Neural progenitor cell (in vitro differentiated cells): Measurements from ENCODE around the gene LRP4. TPM values are rescaled to one million over a fixed set of nuclear protein-coding genes. Genes with fewer than 3 reads are reported as not detected.

Experiments
- DNase-seq: peaks from one replicate; pipeline ENCODE4 v3.0.0-alpha.2; 2016; ENCODE audit warnings: low spot score
- H2AFZ ChIP-seq: fragments of 200-600 bp; sonication (generic); replicated peaks from 2 replicates; pipeline ENCODE4 v1.6.1; 2016; ENCODE audit warnings: antibody characterized with exemption
- H3F3A ChIP-seq: fragments of 200-600 bp; sonication (generic); 2 replicates; pipeline ENCODE4 v1.6.1; 2016; ENCODE audit warnings: antibody characterized with exemption, low read depth
- H3K27ac ChIP-seq: fragments of 200-600 bp; sonication (generic); 2 replicates; pipeline ENCODE4 v1.5.1; 2016; ENCODE audit warnings: mild to moderate bottlenecking
- H3K27me3 ChIP-seq: fragments of 200-600 bp; sonication (generic); 2 replicates; pipeline ENCODE4 v1.6.1; 2016; ENCODE audit warnings: mild to moderate bottlenecking, moderate library complexity
- H3K36me3 ChIP-seq: fragments of 200-600 bp; sonication (generic); 2 replicates; pipeline ENCODE4 v1.5.1; 2016
- H3K4me1 ChIP-seq: fragments of 200-600 bp; sonication (generic); 2 replicates; pipeline ENCODE4 v1.6.1; 2016; ENCODE audit warnings: mixed run types
- H3K4me2 ChIP-seq: fragments of 200-600 bp; sonication (generic); 2 replicates; pipeline ENCODE4 v1.6.1; 2016
- H3K4me3 ChIP-seq: fragments of 200-600 bp; sonication (generic); 2 replicates; pipeline ENCODE4 v1.5.1; 2016
- H3K79me2 ChIP-seq: fragments of 200-600 bp; sonication (generic); 2 replicates; pipeline ENCODE4 v1.6.1; 2016; ENCODE audit warnings: low read depth
- H3K9ac ChIP-seq: fragments of 200-600 bp; sonication (generic); 2 replicates; pipeline ENCODE4 v1.6.1; 2016
- H3K9me3 ChIP-seq: fragments of 200-600 bp; sonication (generic); 2 replicates; pipeline ENCODE4 v1.5.1; 2016; ENCODE audit warnings: low read depth
- H4K20me1 ChIP-seq: fragments of 200-600 bp; sonication (generic); 2 replicates; pipeline ENCODE4 v1.6.1; 2016; ENCODE audit warnings: low read depth
- H3K27ac Mint-ChIP-seq: 3 replicates; pipeline ENCODE4 v1.8.0; 2021; ENCODE audit warnings: mixed read lengths
- H3K27me3 Mint-ChIP-seq: 2 replicates; pipeline ENCODE4 v1.8.0; 2022; ENCODE audit warnings: low read depth, mild to moderate bottlenecking, inconsistent platforms, moderate library complexity, mixed read lengths; ENCODE audit not compliant: insufficient read depth
- H3K36me3 Mint-ChIP-seq: 3 replicates; pipeline ENCODE4 v1.8.0; 2021; ENCODE audit warnings: mixed read lengths
- H3K4me1 Mint-ChIP-seq: 3 replicates; pipeline ENCODE4 v1.8.0; 2021; ENCODE audit warnings: mixed read lengths
- H3K4me3 Mint-ChIP-seq: 3 replicates; pipeline ENCODE4 v1.8.0; 2021; ENCODE audit warnings: mild to moderate bottlenecking, moderate library complexity, mixed read lengths
- H3K9me3 Mint-ChIP-seq: 3 replicates; pipeline ENCODE4 v1.8.0; 2020; ENCODE audit warnings: mixed read lengths
- EZH2 ChIP-seq: fragments of 200-600 bp; sonication (generic); IDR thresholded peaks from 2 replicates; pipeline ENCODE4 v1.6.1; 2017; ENCODE audit warnings: antibody characterized with exemption, mild to moderate bottlenecking, moderate library complexity
- EZH2phosphoT487 ChIP-seq: fragments of 200-600 bp; sonication (generic); IDR thresholded peaks from 2 replicates; pipeline ENCODE4 v1.6.1; 2017; ENCODE audit warnings: antibody characterized with exemption
- total RNA-seq: library from RNA; depleted of rRNA; stranded (reverse); fragments of >200 nt; gene quantifications from 2 replicates; pipeline ENCODE4 v1.2.3, GENCODE V29; 2015; ENCODE audit warnings: low replicate concordance
- TF ChIP-seq, protein P1 (sequence below): fragments of 200-600 bp; sonication (generic); IDR thresholded peaks from 2 replicates; pipeline ENCODE4 v1.5.1; 2017; ENCODE audit warnings: antibody characterized with exemption, mild to moderate bottlenecking

LRP4 gene
- total RNA-seq, 1 donor from 2014 or later, result 12.0 TPM

DNA sequence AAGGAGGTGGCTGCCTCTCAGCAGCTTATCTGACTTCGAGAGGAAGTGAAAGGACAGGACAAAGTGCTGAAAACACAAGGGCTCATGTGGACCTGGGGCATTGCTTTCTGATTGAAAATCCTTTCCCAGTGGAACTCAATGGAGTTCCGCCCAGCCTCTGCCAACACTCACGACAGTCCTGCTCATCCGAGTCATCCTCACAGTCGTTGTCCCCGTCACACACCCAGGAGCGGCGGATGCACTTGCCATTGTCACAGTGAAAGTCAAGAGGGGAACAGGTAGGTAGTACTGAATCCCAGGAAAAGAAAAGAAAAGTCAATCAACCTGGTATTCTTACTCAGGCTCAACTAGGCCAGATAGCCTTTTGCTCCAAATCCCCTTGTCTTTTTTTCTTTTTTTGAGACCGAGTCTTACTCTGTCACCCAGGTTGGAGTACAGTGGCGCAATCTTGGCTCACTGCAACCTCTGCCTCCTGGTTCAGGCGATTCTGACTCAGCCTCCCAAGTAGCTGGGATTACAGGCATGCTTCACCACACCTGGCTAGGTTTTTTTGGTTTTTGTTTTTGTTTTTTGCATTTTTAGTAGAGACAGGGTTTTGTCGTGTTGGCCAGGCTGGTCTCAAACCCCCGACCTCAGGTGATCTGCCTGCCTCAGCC lies 18.1 kb downstream of the LRP4 start:
- Histone ChIP-seq H3K9ac (no peak overlapping the region), H3K27me3 (no peaks in the 10 kb centered on the region), H3K36me3 (no peaks in the 10 kb centered on the region), H3K4me1 (peaks cover 14% of the 10 kb centered on the region), H4K20me1 (peaks cover 9% of the 10 kb centered on the region), H3K27ac (no peak overlapping the region), H3K4me2 (no peak overlapping the region), H3K4me3 (no peak overlapping the region), H3K9me3 (no peaks in the 10 kb centered on the region), H3F3A (peaks cover 7% of the 10 kb centered on the region), H3K79me2 (peaks cover 5% of the 10 kb centered on the region), H2AFZ (no peak overlapping the region)
- Mint-ChIP-seq H3K36me3 (peaks cover 36% of the 10 kb centered on the region), H3K4me1 (peaks cover 27% of the 10 kb centered on the region), H3K4me3 (no peak overlapping the region), H3K27ac (no peak overlapping the region), H3K27me3 (no peaks in the 10 kb centered on the region), H3K9me3 (peaks cover 2% of the 10 kb centered on the region)
- TF ChIP-seq EZH2 (no peak), EZH2phosphoT487 (no peak)
- TF ChIP-seq, protein P1, sequence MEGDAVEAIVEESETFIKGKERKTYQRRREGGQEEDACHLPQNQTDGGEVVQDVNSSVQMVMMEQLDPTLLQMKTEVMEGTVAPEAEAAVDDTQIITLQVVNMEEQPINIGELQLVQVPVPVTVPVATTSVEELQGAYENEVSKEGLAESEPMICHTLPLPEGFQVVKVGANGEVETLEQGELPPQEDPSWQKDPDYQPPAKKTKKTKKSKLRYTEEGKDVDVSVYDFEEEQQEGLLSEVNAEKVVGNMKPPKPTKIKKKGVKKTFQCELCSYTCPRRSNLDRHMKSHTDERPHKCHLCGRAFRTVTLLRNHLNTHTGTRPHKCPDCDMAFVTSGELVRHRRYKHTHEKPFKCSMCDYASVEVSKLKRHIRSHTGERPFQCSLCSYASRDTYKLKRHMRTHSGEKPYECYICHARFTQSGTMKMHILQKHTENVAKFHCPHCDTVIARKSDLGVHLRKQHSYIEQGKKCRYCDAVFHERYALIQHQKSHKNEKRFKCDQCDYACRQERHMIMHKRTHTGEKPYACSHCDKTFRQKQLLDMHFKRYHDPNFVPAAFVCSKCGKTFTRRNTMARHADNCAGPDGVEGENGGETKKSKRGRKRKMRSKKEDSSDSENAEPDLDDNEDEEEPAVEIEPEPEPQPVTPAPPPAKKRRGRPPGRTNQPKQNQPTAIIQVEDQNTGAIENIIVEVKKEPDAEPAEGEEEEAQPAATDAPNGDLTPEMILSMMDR, result no peak
- DNase-seq, result no peak

GRCh38 chr11:46899501-46900025 lies 18.8 kb downstream of the LRP4 start:
- no peak for DNase-seq
- Mint-ChIP-seq H3K27ac (no peak overlapping the region), H3K9me3 (peaks cover 2% of the 10 kb centered on the region), H3K4me1 (peaks cover 23% of the 10 kb centered on the region), H3K36me3 (peaks cover 39% of the 10 kb centered on the region), H3K4me3 (no peak overlapping the region), H3K27me3 (no peaks in the 10 kb centered on the region)
- H3K9me3 ChIP-seq, result no peaks in the 10 kb centered on the region
- no peak overlapping the region for H3K4me3 ChIP-seq
- H3K4me2 ChIP-seq, result no peak overlapping the region
- H3K27me3 ChIP-seq, result no peaks in the 10 kb centered on the region
- H4K20me1 ChIP-seq, result peaks cover 9% of the 10 kb centered on the region
- peaks cover 5% of the 10 kb centered on the region for H3K79me2 ChIP-seq
- H3K36me3 ChIP-seq, result no peaks in the 10 kb centered on the region
- no peak overlapping the region for H3K9ac ChIP-seq
- H2AFZ ChIP-seq, result no peak overlapping the region
- H3K4me1 ChIP-seq, result peaks cover 10% of the 10 kb centered on the region
- no peak overlapping the region for H3K27ac ChIP-seq
- TF ChIP-seq EZH2, result no peak
- no peak for TF ChIP-seq EZH2phosphoT487
- TF ChIP-seq, protein P1, result no peak
- H3F3A ChIP-seq, result peaks cover 3% of the 10 kb centered on the region

- H3K4me3 ChIP-seq, result no peak overlapping the region
- DNase-seq, result no peak
Measured at GRCh38 chr11:46898396-46899095, 19.8 kb downstream of the LRP4 start.

More at GRCh38 chr11:46898396-46899095, 19.8 kb downstream of the LRP4 start:
- H3K9me3 ChIP-seq, result no peaks in the 10 kb centered on the region
- peaks cover under 1% of the 10 kb centered on the region for H3K4me1 ChIP-seq
- no peak overlapping the region for H3K9ac ChIP-seq
- H3K4me2 ChIP-seq, result no peak overlapping the region
- H3K79me2 ChIP-seq, result peaks cover 5% of the 10 kb centered on the region
- Mint-ChIP-seq H3K9me3 (peaks cover 2% of the 10 kb centered on the region), H3K4me3 (no peak overlapping the region), H3K4me1 (peaks cover 13% of the 10 kb centered on the region), H3K36me3 (peaks cover 41% of the 10 kb centered on the region), H3K27ac (no peak overlapping the region), H3K27me3 (no peaks in the 10 kb centered on the region)
- H3K27me3 ChIP-seq, result no peaks in the 10 kb centered on the region
- H3K27ac ChIP-seq, result no peak overlapping the region
- TF ChIP-seq EZH2, result no peak
- no peak for TF ChIP-seq EZH2phosphoT487
- TF ChIP-seq, protein P1, result no peak
- H2AFZ ChIP-seq, result no peak overlapping the region
- H3K36me3 ChIP-seq, result no peaks in the 10 kb centered on the region
- no peaks in the 10 kb centered on the region for H3F3A ChIP-seq
- H4K20me1 ChIP-seq, result peaks cover 2% of the 10 kb centered on the region
